ENCODE results near the gene MAPKAPK2. TPM values are rescaled to one million over a fixed set of nuclear protein-coding genes. Genes with fewer than 3 reads are reported as not detected.

MAPKAPK2 gene
- total RNA-seq, 1 donor: 69.8 TPM

GRCh38 chr1:206725109-206725963 is 40.6 kb downstream of the MAPKAPK2 start:
- Histone ChIP-seq H3K9me3 (ENCODE audit: low read depth, low read length) (no peaks in the 10 kb centered on the region), H3K4me3 (ENCODE audit: low read length) (no peak overlapping the region), H3K27me3 (ENCODE audit: insufficient read depth, low read length) (no peaks in the 10 kb centered on the region), H3K4me1 (ENCODE audit: insufficient read depth, low read length) (peaks cover 67% of the 10 kb centered on the region)

GRCh38 chr1:206727981-206728696 is 43.4 kb downstream of the MAPKAPK2 start:
- Histone ChIP-seq H3K4me3 (ENCODE audit: low read length) (no peak overlapping the region), H3K27me3 (ENCODE audit: insufficient read depth, low read length) (no peaks in the 10 kb centered on the region), H3K4me1 (ENCODE audit: insufficient read depth, low read length) (peaks cover 56% of the 10 kb centered on the region)

GRCh38 chr1:206728697-206728987 is 43.9 kb downstream of the MAPKAPK2 start:
- Histone ChIP-seq H3K27me3 (ENCODE audit: insufficient read depth, low read length) (no peaks in the 10 kb centered on the region), H3K9me3 (ENCODE audit: low read depth, low read length) (no peaks in the 10 kb centered on the region), H3K4me1 (ENCODE audit: insufficient read depth, low read length) (peaks cover 52% of the 10 kb centered on the region), H3K4me3 (ENCODE audit: low read length) (no peak overlapping the region)

More at GRCh38 chr1:206727981-206728696, 43.4 kb downstream of the MAPKAPK2 start:
- H3K9me3 ChIP-seq (ENCODE audit: low read depth, low read length): no peaks in the 10 kb centered on the region

GRCh38 chr1:206729050-206729449 is 44.3 kb downstream of the MAPKAPK2 start:
- Histone ChIP-seq H3K4me1 (ENCODE audit: insufficient read depth, low read length) (peaks cover 47% of the 10 kb centered on the region), H3K27me3 (ENCODE audit: insufficient read depth, low read length) (no peaks in the 10 kb centered on the region), H3K4me3 (ENCODE audit: low read length) (no peak overlapping the region), H3K9me3 (ENCODE audit: low read depth, low read length) (no peaks in the 10 kb centered on the region)

DNA sequence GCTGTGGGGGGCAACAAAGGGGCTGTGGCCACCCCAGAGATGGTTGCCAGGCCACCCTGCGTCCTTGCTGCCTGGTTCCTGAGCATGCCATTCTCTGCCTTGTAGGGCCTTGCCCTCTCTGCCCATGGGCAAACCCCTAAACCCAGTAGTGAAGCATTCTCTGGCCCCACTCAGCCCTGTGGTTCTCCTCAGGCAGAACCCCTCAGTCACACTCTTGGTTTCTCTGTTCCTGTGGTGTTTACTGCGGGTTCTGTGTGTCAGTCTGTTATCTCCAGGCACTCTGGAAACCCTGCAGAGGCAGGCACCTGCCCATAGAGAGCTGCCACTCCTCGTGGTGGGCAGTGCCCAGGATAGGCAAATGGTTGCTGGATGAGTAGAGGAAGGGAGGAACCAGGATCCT is 44.8 kb downstream of the MAPKAPK2 start:
- H3K4me3 ChIP-seq (ENCODE audit: low read length): no peak overlapping the region
- H3K9me3 ChIP-seq (ENCODE audit: low read depth, low read length): no peaks in the 10 kb centered on the region
- peaks cover 46% of the 10 kb centered on the region for H3K4me1 ChIP-seq (ENCODE audit: insufficient read depth, low read length)
- H3K27me3 ChIP-seq (ENCODE audit: insufficient read depth, low read length): no peaks in the 10 kb centered on the region

GRCh38 chr1:206732508-206732907 is 47.8 kb downstream of the MAPKAPK2 start:
- Histone ChIP-seq H3K4me3 (ENCODE audit: low read length) (no peak overlapping the region), H3K9me3 (ENCODE audit: low read depth, low read length) (no peaks in the 10 kb centered on the region), H3K4me1 (ENCODE audit: insufficient read depth, low read length) (peaks cover 48% of the 10 kb centered on the region), H3K27me3 (ENCODE audit: insufficient read depth, low read length) (no peaks in the 10 kb centered on the region)

GRCh38 chr1:206732992-206733391 is 48.3 kb downstream of the MAPKAPK2 start:
- Histone ChIP-seq H3K4me1 (ENCODE audit: insufficient read depth, low read length) (peaks cover 48% of the 10 kb centered on the region), H3K27me3 (ENCODE audit: insufficient read depth, low read length) (no peaks in the 10 kb centered on the region), H3K9me3 (ENCODE audit: low read depth, low read length) (no peaks in the 10 kb centered on the region)

DNA sequence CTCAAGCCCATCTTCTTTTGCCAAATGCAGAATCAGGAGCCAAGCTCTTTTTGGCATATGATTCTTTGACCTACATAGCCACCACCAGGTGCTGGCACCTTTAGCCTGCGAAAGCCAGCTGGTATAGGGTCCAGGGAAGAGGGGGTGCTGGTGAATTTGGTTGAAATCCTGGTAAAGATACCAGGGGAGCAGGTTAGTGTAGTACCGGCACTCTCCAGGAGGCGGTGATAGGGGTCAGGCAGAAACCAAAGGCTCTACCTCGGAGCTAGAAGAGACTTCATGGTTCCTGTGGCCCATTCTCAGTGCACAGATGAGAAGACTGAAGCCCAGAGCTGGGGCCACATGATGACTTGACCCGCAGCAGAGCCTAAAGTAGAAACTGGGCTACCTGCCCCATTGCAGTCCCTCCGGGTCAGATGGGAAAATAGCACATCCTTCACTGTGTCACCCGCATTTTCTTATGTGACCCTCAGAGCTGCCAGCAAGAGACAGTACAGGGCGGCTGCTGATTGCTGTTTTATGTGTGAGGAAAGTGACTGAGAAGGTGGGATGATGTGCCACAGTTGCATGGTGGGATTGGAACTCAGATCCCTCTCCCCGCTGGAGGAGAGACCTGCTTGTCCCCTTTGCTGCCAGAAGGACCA is 49.9 kb downstream of the MAPKAPK2 start:
- Histone ChIP-seq H3K9me3 (ENCODE audit: low read depth, low read length) (no peaks in the 10 kb centered on the region), H3K27me3 (ENCODE audit: insufficient read depth, low read length) (no peaks in the 10 kb centered on the region), H3K4me1 (ENCODE audit: insufficient read depth, low read length) (peaks cover 54% of the 10 kb centered on the region), H3K4me3 (ENCODE audit: low read length) (no peak overlapping the region)

More at GRCh38 chr1:206732992-206733391, 48.3 kb downstream of the MAPKAPK2 start:
- H3K4me3 ChIP-seq (ENCODE audit: low read length): no peak overlapping the region

GRCh38 chr1:206735553-206736031 is 50.9 kb downstream of the MAPKAPK2 start:
- no peaks in the 10 kb centered on the region for H3K9me3 ChIP-seq (ENCODE audit: low read depth, low read length)
- H3K27me3 ChIP-seq (ENCODE audit: insufficient read depth, low read length): no peaks in the 10 kb centered on the region
- no peak overlapping the region for H3K4me3 ChIP-seq (ENCODE audit: low read length)
- H3K4me1 ChIP-seq (ENCODE audit: insufficient read depth, low read length): peaks cover 58% of the 10 kb centered on the region

DNA sequence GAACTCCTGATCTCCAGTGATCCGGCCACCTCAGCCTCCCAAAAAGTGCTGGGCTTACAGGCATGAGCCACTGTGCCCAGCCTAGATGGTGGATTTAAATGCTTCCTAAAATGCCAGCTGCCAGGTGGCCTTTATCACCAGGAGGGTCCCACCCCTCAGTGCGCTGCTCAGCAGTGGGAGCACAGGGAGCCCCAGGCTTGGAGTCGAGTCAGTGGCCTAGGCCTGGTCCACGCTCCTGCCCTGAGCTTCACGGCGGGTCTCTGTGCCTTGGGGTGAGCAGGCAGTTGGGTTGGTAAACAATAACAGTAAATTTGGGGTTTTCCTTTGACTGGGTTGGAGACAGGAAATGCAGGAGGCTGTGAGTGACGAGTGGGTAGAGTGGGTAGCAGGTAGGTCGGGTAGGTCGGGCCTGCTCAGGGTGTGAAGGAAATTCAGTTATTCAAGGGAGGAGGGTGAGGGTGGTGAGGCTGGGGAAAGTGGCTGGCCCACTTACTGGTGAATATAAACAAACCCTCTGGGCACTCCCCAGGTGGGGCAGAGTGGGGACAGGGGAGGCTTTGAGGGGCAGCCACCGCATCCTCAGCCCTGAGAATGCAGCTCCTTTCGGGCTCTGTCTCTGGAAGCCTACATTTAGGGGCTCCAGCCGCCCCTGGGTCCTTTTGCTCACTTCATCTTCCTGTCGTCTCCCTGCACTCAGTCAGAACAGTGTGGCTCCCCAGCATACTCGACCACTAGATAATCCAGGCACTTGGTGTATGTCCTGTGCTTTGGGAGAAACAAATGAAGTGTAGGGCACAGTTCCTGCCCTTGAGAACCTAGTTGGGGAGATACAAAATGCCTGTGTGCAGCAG is 52.4 kb downstream of the MAPKAPK2 start:
- Histone ChIP-seq H3K4me3 (ENCODE audit: low read length) (no peak overlapping the region), H3K9me3 (ENCODE audit: low read depth, low read length) (no peaks in the 10 kb centered on the region), H3K27me3 (ENCODE audit: insufficient read depth, low read length) (no peaks in the 10 kb centered on the region), H3K4me1 (ENCODE audit: insufficient read depth, low read length) (peaks cover 58% of the 10 kb centered on the region)

- Histone ChIP-seq H3K9me3 (ENCODE audit: low read depth, low read length) (no peaks in the 10 kb centered on the region), H3K4me3 (ENCODE audit: low read length) (no peak overlapping the region), H3K4me1 (ENCODE audit: insufficient read depth, low read length) (peaks cover 58% of the 10 kb centered on the region), H3K27me3 (ENCODE audit: insufficient read depth, low read length) (no peaks in the 10 kb centered on the region)
Measured at GRCh38 chr1:206737729-206738201, 53.1 kb downstream of the MAPKAPK2 start.

DNA sequence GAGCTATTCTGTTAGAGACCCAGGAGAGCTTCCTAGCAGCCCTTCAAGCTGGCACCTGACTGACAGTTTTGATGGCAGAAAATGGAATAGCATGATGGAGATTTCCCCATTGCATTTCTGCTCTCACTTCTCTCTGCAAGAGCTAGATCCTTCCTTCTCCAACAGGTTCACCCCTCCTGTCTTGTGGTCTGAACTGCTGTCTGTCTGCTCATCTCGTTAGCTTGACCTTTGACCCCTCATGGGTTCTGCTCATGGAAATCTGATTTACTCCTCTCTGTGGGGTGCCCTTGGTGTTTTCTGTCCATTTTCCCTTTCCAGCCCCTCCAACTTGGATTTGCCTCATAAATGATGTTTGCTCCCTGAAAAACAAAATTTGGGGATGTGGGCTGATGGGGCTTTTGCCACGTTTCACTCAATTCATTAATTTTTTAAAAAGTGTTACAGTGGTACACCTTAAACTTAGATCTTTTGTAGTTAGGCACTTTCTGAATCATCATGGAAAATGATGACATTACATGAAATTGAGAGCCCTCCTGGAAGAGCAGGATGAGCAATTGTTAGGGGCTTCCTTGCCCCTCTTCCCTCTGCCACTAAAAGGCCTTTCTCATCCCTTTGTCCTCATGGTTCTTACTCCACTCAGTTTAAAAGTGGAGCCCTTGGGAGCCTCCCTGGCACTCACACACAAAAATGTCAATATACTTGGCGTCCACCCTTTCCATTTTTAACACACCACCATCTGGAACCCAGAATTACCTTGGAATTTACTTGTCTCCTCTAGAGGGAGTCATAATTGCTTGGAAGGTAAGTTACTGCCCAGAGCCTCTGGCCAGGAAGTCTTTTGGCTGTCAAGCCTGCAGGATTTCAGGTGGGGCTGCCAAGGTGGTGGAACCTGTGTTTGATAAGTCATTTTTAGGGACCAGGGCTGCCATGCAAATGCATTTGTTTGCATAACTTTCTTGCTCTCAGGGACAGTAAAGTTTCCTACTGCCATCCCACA is 54.0 kb downstream of the MAPKAPK2 start:
- Histone ChIP-seq H3K4me1 (ENCODE audit: insufficient read depth, low read length) (peaks cover 58% of the 10 kb centered on the region), H3K4me3 (ENCODE audit: low read length) (no peak overlapping the region), H3K9me3 (ENCODE audit: low read depth, low read length) (no peaks in the 10 kb centered on the region), H3K27me3 (ENCODE audit: insufficient read depth, low read length) (no peaks in the 10 kb centered on the region)

- no peak overlapping the region for H3K4me3 ChIP-seq (ENCODE audit: low read length)
- H3K27me3 ChIP-seq (ENCODE audit: insufficient read depth, low read length): no peaks in the 10 kb centered on the region
- peaks cover 60% of the 10 kb centered on the region for H3K4me1 ChIP-seq (ENCODE audit: insufficient read depth, low read length)
- H3K9me3 ChIP-seq (ENCODE audit: low read depth, low read length): no peaks in the 10 kb centered on the region
Measured at GRCh38 chr1:206739411-206740076, 54.8 kb downstream of the MAPKAPK2 start.

All from mononuclear cell (primary cell).